Stimulated activated naive B cell treated with anti-CD40 and anti-IgM and Interleukin-4, amounts not matched to agents 10 μg/mL and 1 μg/mL and 100 μg/mL, for 72 hours (primary cell): ENCODE results near the gene C1R.
A peak's percentile ranks its signal among the peaks of the same experiment; 100 is the strongest.

Experiments used
- ATAC-seq, 2 donors: fragments of 150-1000 bp; cut with Tn5 transposase; replicated peaks; 2 replicates each; pipeline ENCODE4 v1.10.0; 2021; ENCODE audit warnings: moderate library complexity in 1 of 2
- DNase-seq: peaks from one replicate; pipeline ENCODE4 v3.0.0; 2021
- H3K27ac Mint-ChIP-seq: one replicate; pipeline ENCODE4 v1.8.0; 2022; ENCODE audit warnings: mild to moderate bottlenecking, mixed read lengths
- H3K27me3 Mint-ChIP-seq, 2 donors: one replicate each; pipeline ENCODE4 v1.8.0; 2022; ENCODE audit warnings: mixed read lengths in 2 of 2
- H3K36me3 Mint-ChIP-seq, 2 donors: one replicate each; pipeline ENCODE4 v1.8.0; 2022; ENCODE audit warnings: mixed read lengths in 2 of 2, mild to moderate bottlenecking in 1 of 2
- H3K4me1 Mint-ChIP-seq, 2 donors: one replicate each; pipeline ENCODE4 v1.8.0; 2022; ENCODE audit warnings: mixed read lengths in 2 of 2, mild to moderate bottlenecking in 1 of 2
- H3K4me3 Mint-ChIP-seq, 2 donors: one replicate each; pipeline ENCODE4 v1.8.0; 2022; ENCODE audit warnings: mild to moderate bottlenecking in 2 of 2, mixed read lengths in 2 of 2, moderate library complexity in 1 of 2
- H3K9me3 Mint-ChIP-seq, 2 donors: one replicate each; pipeline ENCODE4 v1.8.0; 2022; ENCODE audit warnings: mixed read lengths in 2 of 2, mild to moderate bottlenecking in 1 of 2

C1R gene

GRCh38 chr12:7127916-7128626 lies 35.8 kb upstream of the C1R start:
- no peak for ATAC-seq
- no peak for DNase-seq
- Mint-ChIP-seq H3K9me3 (no peaks in the 10 kb centered on the region), H3K4me3 (peak overlapping the region; percentile 51 to 87), H3K36me3 (peaks cover 0 to 7% of the 10 kb centered on the region in 2 donors), H3K27me3 (no peaks in the 10 kb centered on the region), H3K4me1 (peaks cover 24 to 47% of the 10 kb centered on the region in 2 donors), H3K27ac (peak overlapping the region; percentile 49)

GRCh38 chr12:7125632-7126227 lies 33.5 kb upstream of the C1R start:
- no peaks in the 10 kb centered on the region for H3K9me3 Mint-ChIP-seq
- DNase-seq (no peak), ATAC-seq (no peak)
- peaks cover 0 to 4% of the 10 kb centered on the region in 2 donors for H3K36me3 Mint-ChIP-seq
- no peak overlapping the region for H3K27ac Mint-ChIP-seq
- peaks cover 11 to 25% of the 10 kb centered on the region in 2 donors for H3K4me1 Mint-ChIP-seq
- H3K4me3 Mint-ChIP-seq, result no peak overlapping the region
- H3K27me3 Mint-ChIP-seq, result no peaks in the 10 kb centered on the region

- Mint-ChIP-seq H3K27me3 (no peaks in the 10 kb centered on the region), H3K36me3 (peaks cover 0 to 4% of the 10 kb centered on the region in 2 donors), H3K27ac (no peak overlapping the region), H3K9me3 (no peaks in the 10 kb centered on the region), H3K4me3 (no peak overlapping the region), H3K4me1 (peaks cover 4 to 7% of the 10 kb centered on the region in 2 donors)
- no peak for DNase-seq
- ATAC-seq, result no peak
Measured at GRCh38 chr12:7123806-7124522, 31.7 kb upstream of the C1R start.

- H3K4me3 Mint-ChIP-seq, result no peak overlapping the region
- H3K27me3 Mint-ChIP-seq, result no peaks in the 10 kb centered on the region
Measured at GRCh38 chr12:7122811-7123769, 30.8 kb upstream of the C1R start.

GRCh38 chr12:7121324-7121723 lies 29.1 kb upstream of the C1R start:
- Mint-ChIP-seq H3K9me3 (no peaks in the 10 kb centered on the region), H3K27me3 (no peaks in the 10 kb centered on the region), H3K27ac (no peak overlapping the region), H3K36me3 (peaks cover 7 to 10% of the 10 kb centered on the region in 2 donors), H3K4me3 (no peak overlapping the region), H3K4me1 (no peaks in the 10 kb centered on the region)
- no peak for DNase-seq
- ATAC-seq, result no peak

More at GRCh38 chr12:7122811-7123769, 30.8 kb upstream of the C1R start:
- Mint-ChIP-seq H3K27ac (no peak overlapping the region), H3K4me1 (no peaks in the 10 kb centered on the region), H3K36me3 (peaks cover 5% of the 10 kb centered on the region in 2 donors), H3K9me3 (no peaks in the 10 kb centered on the region)
- ATAC-seq (no peak), DNase-seq (no peak)

- no peak overlapping the region for H3K27ac Mint-ChIP-seq
- H3K9me3 Mint-ChIP-seq, result no peaks in the 10 kb centered on the region
- DNase-seq (no peak), ATAC-seq (no peak)
- H3K36me3 Mint-ChIP-seq, result peaks cover 15 to 21% of the 10 kb centered on the region in 2 donors
- H3K4me1 Mint-ChIP-seq, result no peaks in the 10 kb centered on the region
- no peak overlapping the region for H3K4me3 Mint-ChIP-seq
- no peaks in the 10 kb centered on the region for H3K27me3 Mint-ChIP-seq
Measured at GRCh38 chr12:7120166-7120565, 27.9 kb upstream of the C1R start.

- ATAC-seq, result no peak
- DNase-seq, result no peak
- no peaks in the 10 kb centered on the region for H3K27me3 Mint-ChIP-seq
- no peaks in the 10 kb centered on the region for H3K9me3 Mint-ChIP-seq
- H3K4me3 Mint-ChIP-seq, result no peak overlapping the region
- no peak overlapping the region for H3K27ac Mint-ChIP-seq
- peaks cover 20 to 28% of the 10 kb centered on the region in 2 donors for H3K36me3 Mint-ChIP-seq
- H3K4me1 Mint-ChIP-seq, result no peaks in the 10 kb centered on the region
Measured at GRCh38 chr12:7118881-7119280, 26.6 kb upstream of the C1R start.

GRCh38 chr12:7117670-7118069 lies 25.4 kb upstream of the C1R start:
- Mint-ChIP-seq H3K27me3 (no peaks in the 10 kb centered on the region), H3K4me3 (no peak overlapping the region), H3K27ac (no peak overlapping the region), H3K36me3 (peaks cover 23 to 32% of the 10 kb centered on the region in 2 donors), H3K4me1 (peaks cover 2 to 6% of the 10 kb centered on the region in 2 donors), H3K9me3 (no peaks in the 10 kb centered on the region)
- DNase-seq, result no peak
- no peak for ATAC-seq

GRCh38 chr12:7116916-7117315 lies 24.7 kb upstream of the C1R start:
- DNase-seq, result no peak
- no peaks in the 10 kb centered on the region for H3K9me3 Mint-ChIP-seq
- H3K27me3 Mint-ChIP-seq, result no peaks in the 10 kb centered on the region
- H3K36me3 Mint-ChIP-seq, result peaks cover 23 to 32% of the 10 kb centered on the region in 2 donors
- no peak overlapping the region for H3K27ac Mint-ChIP-seq
- H3K4me1 Mint-ChIP-seq, result peaks cover 2 to 6% of the 10 kb centered on the region in 2 donors
- H3K4me3 Mint-ChIP-seq, result no peak overlapping the region
- ATAC-seq, result no peak

GRCh38 chr12:7116196-7116595 lies 24.0 kb upstream of the C1R start:
- H3K4me3 Mint-ChIP-seq, result no peak overlapping the region
- H3K27ac Mint-ChIP-seq, result no peak overlapping the region
- H3K27me3 Mint-ChIP-seq, result no peaks in the 10 kb centered on the region
- H3K9me3 Mint-ChIP-seq, result no peaks in the 10 kb centered on the region
- DNase-seq (no peak), ATAC-seq (no peak)
- peaks cover 23 to 32% of the 10 kb centered on the region in 2 donors for H3K36me3 Mint-ChIP-seq
- peaks cover 2 to 6% of the 10 kb centered on the region in 2 donors for H3K4me1 Mint-ChIP-seq

GRCh38 chr12:7114851-7115250 lies 22.6 kb upstream of the C1R start:
- Mint-ChIP-seq H3K36me3 (peaks cover 23 to 35% of the 10 kb centered on the region in 2 donors), H3K27ac (no peak overlapping the region), H3K4me1 (peaks cover 3 to 16% of the 10 kb centered on the region in 2 donors), H3K27me3 (no peaks in the 10 kb centered on the region), H3K4me3 (no peak overlapping the region), H3K9me3 (no peaks in the 10 kb centered on the region)
- DNase-seq (no peak), ATAC-seq (no peak)

GRCh38 chr12:7114008-7114407 lies 21.8 kb upstream of the C1R start:
- no peak overlapping the region for H3K4me3 Mint-ChIP-seq
- ATAC-seq (no peak), DNase-seq (no peak)
- peaks cover 10 to 24% of the 10 kb centered on the region in 2 donors for H3K4me1 Mint-ChIP-seq
- H3K27ac Mint-ChIP-seq, result no peak overlapping the region
- H3K9me3 Mint-ChIP-seq, result no peaks in the 10 kb centered on the region
- peaks cover 23 to 35% of the 10 kb centered on the region in 2 donors for H3K36me3 Mint-ChIP-seq
- no peaks in the 10 kb centered on the region for H3K27me3 Mint-ChIP-seq

- no peak overlapping the region for H3K27ac Mint-ChIP-seq
- ATAC-seq (peak; percentile 12 to 14), DNase-seq (no peak)
- no peak overlapping the region for H3K4me3 Mint-ChIP-seq
- peaks cover 23 to 33% of the 10 kb centered on the region in 2 donors for H3K36me3 Mint-ChIP-seq
- H3K27me3 Mint-ChIP-seq, result no peaks in the 10 kb centered on the region
- H3K9me3 Mint-ChIP-seq, result no peaks in the 10 kb centered on the region
- H3K4me1 Mint-ChIP-seq, result peaks cover 12 to 27% of the 10 kb centered on the region in 2 donors
Measured at GRCh38 chr12:7113389-7113871, 21.2 kb upstream of the C1R start.

- H3K9me3 Mint-ChIP-seq, result no peaks in the 10 kb centered on the region
- H3K4me1 Mint-ChIP-seq, result peaks cover 20 to 36% of the 10 kb centered on the region in 2 donors
- DNase-seq, result no peak
- ATAC-seq, result no peak
- no peaks in the 10 kb centered on the region for H3K27me3 Mint-ChIP-seq
- H3K36me3 Mint-ChIP-seq, result peaks cover 20 to 31% of the 10 kb centered on the region in 2 donors
- no peak overlapping the region for H3K4me3 Mint-ChIP-seq
- no peak overlapping the region for H3K27ac Mint-ChIP-seq
Measured at GRCh38 chr12:7112041-7112440, 19.8 kb upstream of the C1R start.
